LHCN-M2 (cell line): ENCODE results near the gene MAPK1. TPM values are rescaled to one million over a fixed set of nuclear protein-coding genes. Genes with fewer than 3 reads are reported as not detected.
A peak's percentile ranks its signal among the peaks of the same experiment; 100 is the strongest.
"Not testable (repeated sequence)": the region's sequence is repeated elsewhere in the genome, so short reads cannot be mapped to it uniquely, and the experiment has no call there.

Experiments used
- DNase-seq: peaks from one replicate; pipeline ENCODE4 v3.0.0-alpha.2; 2012; ENCODE audit warnings: low read depth
- polyA plus RNA-seq: library from polyadenylated mRNA; unstranded; fragments of >200 nt; gene quantifications from one replicate; pipeline ENCODE4 v1.2.1, GENCODE V29; 2012; ENCODE audit warnings: missing spikeins
- total RNA-seq: library from RNA; depleted of rRNA; stranded (reverse); fragments of >200 nt; gene quantifications from 2 replicates; pipeline ENCODE4 v1.2.3, GENCODE V29; 2014; rRNA removed

Gene MAPK1
- 65.1 and 92.5 TPM in 2 replicates for total RNA-seq
- 65.0 TPM for polyA plus RNA-seq

DNA sequence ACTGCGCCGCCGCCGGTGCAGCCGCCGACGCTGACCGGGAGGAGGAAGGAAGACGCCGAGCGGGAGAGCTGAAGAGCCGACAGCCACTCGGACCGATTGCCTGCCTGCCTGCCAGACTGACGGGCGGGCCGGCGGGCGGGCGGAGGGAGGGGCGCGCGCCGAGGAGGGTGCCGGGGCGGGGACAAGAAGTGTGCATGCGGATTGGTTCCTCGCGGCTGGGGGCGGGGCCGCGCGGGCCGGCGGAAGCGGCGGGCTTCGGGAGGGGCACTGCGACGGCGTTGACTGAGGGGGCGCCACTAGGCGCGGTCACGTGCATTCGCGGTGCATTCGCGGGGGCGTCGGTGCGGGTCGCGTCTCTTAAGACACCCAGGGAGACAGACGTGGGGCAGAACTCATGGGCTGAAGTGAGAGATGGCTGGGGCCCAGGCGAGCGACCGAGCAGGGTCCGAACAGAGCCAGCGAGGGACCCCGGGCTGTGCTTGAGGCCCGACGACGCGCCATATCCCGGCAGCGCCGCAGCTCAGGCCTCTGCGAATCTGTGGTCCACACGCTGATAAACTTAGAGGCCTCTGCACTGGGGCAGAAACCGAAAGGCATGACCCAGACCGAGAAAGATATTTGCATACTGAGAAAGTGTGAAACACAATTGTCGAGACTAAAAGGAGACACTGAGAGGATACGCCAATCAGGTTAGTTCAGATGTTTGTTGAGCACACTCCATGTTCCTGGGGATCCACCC, at the start of gene MAPK1:
Gene MAPK1 (minus strand): TSS at position 118 of the 739 bp plus-strand sequence. CDS start 205 bp downstream, outside the sequence.
- peak; percentile 83 for DNase-seq

DNA sequence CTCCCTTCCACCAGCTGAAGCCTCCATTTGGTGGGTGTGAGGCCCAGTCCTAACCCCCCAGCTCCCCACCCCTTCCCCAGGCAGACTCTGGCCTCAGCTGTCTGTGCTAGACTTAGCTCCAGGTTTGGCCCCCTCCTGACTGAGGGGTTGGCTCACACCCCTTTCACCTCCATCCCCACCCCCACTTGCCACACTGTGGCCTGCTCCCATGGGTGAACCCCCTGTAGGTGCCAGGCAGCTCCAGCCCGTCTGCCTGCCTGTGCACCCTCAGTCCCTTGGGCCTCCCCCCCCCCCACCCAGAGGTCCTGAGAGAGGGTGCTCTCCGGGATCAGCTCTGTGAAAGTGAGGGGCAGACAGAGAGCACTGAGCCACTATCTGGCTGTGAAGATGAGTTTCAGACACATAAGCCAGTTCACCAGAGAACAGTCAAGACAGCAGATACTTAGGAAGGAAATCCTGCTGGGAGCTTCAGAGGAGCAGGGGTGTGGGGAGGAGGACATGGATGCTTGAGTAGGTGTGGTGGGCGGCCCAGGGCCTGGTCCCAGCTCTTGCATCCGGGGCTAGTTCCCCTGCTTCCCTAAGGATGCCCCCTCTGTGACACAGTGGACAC, 49.0 kb upstream of the MAPK1 start:
- no peak for DNase-seq

DNA sequence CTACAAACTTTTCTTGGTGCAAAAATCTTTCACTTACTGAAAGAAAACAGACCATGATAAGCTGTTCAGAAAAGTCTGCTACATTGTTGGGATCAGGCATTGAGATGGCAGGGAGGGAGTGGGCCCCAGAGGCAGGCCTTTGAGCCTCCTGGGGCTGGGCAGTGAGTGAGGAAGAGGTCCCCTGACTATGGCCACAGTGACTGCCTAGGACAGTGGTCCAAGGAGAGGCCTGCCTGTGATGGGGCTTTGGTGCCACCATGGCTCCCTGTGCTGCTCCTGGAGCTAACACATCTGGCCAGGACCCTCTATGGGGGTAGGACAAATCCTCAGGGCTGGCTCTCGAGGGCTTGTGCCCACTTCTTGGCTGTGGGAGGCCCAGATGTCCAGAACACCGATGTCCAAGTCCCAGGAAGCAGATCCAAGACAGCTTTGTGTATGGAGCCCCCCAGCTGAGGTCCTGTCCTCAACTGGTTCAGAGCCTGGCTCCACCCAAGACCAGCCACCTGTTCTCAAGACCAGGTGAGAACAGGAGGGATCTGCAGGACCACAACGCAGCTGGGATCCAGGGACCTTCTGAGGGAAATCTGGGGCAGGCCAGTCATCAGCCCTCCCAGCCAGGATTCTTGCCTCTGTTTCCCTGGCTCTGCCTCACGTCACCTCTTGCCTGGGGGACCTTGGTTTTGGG, 48.3 kb upstream of the MAPK1 start:
- no peak for DNase-seq

DNA sequence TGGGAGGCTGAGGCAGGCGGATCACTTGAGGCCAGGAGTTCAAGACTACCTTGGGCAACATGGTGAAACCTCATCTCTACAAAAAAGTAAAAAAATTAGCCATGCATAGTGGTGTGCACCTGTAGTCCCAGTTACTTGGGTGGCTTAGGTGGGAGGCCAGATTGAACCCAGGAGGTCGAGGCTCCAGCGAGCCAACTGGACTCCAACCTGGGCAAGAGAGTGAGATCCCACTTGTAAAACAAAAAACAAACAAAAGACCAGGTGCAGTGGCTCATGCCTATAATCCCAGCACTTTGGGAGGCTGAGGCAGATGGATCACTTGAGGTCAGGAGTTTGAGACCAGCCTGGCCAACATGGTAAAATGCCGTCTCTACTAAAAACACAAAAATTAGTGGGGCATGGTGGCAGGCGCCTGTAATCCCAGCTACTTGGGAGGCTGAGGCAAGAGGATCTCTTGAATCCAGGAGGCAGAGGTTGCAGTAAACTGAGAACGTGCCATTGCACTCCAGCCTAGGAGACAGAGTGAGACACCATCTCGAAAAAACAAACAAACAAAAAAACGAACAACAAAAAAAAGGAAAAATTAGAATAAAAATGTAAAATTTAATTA, 46.7 kb upstream of the MAPK1 start:
- not testable (repeated sequence) for DNase-seq

DNA sequence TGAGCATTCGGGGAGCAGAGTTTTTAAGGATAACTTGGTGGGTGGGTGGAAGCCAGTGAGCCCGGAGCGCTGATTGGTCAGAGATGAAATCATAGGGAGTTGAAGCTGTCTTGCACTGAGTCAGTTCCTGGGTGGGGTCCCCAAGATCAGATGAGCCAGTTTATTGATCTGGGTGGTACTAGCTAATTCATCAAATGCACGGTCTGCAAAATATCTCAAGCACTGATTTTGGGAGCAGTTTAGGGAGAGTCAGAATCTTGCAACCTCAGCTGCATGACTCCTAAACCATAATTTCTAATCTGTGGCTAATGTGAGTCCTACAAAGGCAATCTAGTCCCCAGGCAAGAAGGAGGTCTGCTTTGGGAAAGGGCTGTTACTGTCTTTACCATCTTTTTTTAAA, 42.9 kb upstream of the MAPK1 start:
- not testable (repeated sequence) for DNase-seq

DNA sequence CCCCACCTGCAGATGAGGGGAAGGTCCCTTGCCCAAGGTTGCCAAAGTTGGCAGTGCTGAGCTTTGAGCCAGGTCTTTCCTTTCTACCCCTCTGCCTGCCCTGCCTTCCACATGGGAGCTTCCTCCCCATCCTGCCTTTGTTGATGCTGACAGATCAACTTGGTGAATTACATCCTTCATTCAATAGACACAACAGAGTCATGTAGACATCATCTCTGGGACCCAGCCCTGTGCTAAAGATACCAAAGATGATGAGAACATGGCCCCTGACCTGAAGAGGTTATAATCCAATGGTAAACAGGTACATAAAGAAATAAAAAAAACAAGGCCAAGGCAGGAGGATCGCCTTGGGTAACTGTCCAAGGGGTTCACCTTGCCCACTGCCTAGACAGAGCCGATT, 42.4 kb upstream of the MAPK1 start:
- DNase-seq, result no peak

DNA sequence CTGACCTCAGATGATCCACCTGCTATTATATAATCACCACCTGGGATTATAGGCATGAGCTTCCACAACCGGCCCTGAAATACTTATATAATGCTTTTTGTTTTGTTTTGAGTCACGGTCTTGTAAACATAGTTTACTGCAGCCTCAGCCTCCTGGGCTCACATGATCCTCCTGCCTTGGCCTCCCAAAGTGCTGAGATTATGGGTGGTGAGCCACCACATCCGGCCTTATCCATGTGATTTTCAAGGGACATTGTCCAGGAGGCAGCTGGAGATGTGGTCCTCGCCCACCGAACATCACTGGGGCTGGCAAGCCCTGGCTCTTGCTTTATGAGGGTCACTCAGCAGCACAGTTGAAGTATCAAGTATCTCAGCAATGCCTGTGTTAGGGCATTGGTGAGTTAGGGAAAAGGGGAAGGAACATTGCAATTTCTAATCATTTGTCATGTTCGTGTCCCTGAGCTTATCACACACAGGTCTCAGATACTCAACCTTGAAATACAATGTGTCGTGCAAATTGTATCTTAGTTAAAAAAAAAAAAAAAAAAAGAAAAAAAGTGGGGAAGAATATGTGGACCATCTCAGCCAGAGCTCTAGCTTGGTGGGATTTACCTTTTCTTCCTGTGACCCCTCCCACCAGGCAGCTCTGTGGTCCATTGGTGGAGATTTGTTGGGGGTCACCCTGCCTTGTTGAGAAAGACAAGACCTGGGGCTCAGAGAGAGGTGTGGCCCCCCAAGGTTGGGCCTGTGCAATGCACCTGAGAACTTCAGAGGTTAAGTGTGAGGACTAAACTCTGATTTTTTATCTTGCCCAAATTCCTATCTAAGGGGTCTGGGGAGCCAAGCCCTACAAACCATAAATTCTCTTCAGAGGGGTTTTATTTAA, 40.4 kb upstream of the MAPK1 start:
- DNase-seq, result no peak

DNA sequence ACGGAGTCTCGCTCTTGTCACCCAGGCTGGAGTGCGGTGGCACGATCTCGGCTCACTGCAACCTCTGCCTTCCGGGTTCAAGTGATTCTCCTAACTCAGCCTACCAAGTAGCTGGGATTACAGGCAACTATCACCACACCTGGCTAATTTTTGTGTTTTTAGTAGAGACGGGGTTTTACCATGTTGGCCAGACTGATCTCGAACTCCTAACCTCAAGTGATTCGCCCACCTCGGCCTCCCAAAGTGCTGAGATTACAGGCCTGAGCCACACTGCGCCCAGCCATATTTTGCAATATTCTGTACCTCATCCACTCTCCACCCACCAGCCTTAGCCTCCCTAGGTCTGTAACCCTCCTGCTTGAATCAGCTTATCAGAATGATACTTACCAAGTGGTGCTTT, 37.8 kb upstream of the MAPK1 start:
- DNase-seq, result not testable (repeated sequence)

DNA sequence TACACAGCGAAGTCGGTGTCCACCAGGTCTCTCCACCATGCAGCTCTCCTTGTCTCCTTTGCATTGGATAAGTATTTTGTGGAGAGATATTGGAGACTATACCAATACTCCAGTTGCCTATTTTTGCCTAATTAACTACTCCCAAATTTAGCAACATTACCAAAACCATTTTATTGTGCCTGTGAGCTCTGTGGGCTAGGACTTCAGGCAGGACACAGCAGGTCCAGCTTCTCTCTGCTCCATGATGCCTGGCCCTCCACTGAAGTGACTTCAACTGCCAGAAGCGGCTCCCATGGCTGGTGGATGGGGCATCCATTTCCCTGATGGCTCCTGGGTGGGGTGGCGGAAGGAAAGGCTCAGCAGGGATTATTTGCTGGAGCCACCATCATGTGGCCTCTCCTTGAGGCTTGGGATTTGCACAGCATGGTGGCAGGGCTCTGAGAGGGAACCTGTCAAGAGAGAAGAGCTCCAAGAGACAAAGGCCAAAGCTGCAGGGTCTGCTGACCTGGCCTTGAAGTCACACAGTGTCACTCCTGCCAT, 36.9 kb upstream of the MAPK1 start:
- DNase-seq, result no peak

DNA sequence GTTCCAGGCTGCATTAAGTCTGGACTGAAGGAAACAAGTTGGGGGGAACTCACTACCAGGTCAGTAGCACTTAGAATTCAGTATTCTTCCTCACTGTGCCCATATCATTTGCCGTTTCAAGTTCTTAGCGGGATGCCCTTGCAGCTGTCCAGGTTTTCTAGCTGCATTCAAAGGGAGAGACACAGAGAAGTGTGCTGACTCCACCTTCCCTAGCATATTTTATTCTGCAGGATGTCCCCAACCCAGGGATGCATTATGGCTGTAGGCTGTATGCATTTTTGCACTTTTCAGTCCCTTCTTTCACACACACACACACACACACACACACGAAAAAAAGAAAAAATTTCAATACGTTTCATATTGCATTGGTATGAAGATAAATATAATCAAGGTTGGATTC, 35.8 kb upstream of the MAPK1 start:
- no peak for DNase-seq

DNA sequence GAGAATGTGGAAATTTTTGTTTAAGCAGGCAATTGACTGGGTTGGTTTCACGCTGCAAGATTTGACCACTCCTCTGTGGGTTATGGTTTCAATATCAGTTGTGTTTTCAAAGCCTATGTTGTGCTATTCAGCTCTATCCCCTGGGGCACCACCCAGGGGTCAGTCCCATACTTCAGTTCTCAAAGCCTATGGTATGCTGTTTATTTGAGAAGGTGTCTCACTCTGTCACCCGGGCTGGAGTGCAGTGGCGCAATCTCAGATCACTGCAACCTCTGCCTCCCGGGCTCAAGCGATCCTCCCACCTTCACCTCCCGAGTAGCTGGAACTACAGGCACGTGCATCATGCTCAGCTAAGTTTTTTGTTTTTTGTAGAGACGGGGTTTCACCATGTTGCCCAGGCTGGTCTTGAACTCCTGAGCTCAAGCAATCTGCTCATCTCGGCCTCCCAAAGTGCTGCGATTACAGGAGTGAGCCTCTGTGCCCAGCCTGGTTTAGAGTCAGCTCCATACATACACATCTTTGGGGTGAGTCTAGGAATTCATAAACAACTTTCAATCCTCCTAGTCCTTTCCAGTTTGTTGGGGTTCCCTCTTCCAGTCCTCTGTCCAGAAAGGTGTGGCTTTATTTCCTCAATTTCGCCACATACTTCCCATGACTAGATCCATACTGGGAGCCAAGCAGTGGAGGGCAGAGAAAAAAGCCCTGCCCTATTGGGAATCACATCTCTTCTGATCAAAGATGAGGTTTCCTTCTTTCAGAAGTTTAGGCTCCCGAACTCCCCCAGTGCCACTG, 35.0 kb upstream of the MAPK1 start:
- no peak for DNase-seq

DNA sequence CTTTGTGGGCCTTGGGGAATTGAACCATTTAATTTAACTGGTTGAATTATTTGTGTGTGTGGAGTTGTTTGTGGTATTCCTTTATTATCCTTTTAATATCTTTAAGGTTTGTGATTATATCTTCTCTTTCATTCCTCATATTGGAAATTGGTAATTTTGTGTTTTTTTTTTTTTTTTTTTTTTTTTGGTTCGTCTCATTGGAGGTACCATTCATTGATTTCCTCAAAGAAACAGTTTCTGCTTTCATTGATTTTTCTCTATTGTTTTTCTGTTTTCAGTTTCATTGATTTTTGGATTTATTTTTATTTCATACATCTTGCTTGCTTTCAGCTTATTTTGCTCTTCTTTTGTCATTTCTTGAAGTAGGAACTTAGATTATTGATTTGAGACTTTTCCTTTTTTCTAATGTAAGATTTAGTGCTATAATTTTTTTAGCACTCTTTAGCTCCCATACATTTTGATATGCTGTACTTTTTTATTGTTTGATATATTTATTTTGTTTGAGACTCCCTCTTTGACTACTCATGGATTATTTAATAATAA, 31.0 kb upstream of the MAPK1 start:
- no peak for DNase-seq

DNA sequence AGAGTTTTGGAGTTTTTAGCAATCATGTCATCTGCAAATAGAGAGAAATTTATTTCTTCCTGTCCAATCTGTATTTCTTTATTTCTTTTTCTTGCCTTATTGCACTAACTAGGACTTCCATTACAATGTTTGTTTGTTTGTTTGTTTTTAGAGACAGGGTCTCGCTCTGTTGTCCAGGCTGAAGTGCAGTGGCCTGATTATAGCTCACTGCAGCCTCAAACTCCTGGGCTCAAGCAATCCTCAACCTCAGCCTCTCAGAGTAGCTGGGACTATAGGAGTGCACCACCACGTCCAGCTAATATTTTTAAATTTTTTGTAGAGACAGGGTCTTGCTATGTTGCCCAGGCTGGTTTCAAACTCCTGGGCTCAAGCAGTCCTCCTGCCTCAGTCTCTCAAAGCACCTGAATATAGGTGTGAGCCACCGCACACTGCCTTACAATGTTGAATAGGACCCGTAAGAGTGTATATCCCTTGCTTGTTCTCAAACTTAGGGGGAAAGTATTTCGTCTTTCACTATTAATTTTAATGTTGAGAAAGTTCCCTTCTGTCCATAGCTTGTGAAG, 29.6 kb upstream of the MAPK1 start:
- no peak for DNase-seq

DNA sequence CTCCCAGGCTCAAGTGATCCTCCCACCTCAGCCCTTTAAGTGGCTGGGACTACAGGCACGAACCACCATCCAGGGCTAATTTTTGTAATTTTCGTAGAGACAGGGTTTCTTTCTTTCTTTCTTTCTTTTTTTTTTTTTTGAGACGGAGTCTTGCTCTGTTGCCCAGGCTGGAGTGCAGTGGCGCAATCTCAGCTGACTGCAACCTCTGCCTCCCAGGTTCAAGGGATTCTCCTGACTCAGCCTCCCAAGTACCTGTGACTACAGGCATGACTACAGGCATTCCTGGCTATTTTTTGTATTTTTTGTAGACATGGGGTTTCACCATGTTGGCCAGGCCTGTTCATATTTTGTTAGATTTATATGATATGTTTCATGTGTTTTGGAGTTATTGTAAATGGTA, 28.8 kb upstream of the MAPK1 start:
- DNase-seq, result not testable (repeated sequence)

DNA sequence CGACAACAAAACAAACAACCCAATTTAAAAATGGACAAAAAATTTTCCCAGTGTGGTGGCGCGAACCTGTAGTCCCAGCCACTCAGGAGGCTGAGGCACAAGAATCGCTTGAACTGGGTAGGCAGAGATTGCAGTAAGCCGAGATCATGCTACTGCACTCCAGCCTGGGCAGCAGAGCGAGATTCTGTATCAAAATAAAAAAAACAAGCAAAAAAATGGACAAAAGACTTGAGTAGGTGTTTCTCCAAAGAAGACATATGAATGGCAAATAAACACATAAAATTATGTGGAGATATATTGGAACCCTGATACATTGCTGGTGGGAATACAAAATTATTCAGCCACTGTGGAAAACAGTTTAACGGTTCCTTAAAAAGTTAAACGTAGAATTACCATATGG, 27.4 kb upstream of the MAPK1 start:
- no peak for DNase-seq

DNA sequence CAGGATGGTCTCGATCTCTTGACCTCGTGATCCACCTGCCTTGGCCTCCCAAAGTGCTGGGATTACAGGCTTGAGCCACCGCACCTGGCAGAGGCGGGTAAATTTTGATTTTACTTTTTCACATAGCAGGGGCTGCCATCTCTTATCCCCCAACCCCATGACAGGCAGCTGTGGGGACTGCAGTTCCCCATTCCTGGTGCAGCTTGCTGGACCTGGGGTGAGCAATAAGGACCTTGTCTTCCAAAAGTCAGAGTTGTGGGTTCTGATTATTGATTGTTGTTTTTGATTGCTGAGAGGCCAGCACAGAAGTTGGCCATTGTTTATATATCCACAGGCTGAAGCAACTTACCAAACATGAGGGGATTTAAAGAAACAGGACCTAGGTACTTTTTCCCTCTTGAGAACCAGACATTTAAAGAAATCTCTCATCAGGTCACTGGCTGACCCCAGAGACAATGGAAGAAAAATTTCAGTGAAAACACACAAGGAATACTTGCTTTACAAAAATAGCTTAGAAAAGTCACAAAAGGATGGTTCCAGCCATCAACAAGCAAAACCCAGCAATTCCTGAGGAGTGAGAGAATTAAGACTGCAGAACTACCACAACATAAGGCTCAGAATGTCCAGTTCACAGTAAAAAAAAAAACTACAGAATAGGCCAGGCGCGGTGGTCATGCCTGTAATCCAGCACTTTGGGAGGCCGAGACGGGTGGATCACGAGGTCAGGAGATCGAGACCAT, 22.0 kb upstream of the MAPK1 start:
- no peak for DNase-seq

DNA sequence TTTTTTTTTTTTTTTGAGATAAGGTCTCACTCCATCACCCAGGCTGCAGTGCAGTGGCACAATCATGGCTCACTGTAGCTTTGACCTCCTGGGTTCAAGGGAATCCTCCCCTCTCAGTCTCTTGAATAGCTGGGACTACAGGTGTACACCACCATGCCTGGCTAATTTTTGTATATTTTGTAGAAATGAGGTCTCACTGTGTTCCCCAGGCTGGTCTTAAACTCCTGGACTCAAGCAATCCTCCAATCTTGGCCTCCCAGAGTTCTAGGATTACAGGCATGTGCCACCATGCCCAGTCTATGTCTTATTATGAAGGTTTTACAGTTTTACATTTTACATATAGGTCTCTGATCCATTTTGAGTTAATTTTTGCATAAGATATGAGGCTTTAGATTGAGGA, 20.4 kb upstream of the MAPK1 start:
- no peak for DNase-seq

DNA sequence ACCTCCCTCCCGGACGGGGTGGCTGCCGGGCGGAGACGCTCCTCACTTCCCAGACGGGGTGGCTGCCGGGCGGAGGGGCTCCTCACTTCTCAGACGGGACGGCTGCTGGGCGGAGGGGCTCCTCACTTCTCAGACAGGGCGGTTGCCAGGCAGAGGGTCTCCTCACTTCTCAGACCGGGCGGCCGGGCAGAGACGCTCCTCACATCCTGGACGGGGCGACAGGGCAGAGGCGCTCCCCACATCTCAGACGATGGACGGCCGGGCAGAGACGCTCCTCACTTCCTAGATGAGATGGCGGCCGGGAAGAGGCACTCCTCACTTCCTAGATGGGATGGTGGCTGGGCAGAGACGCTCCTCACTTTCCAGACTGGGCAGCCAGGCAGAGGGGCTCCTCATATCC, 16.5 kb upstream of the MAPK1 start:
- DNase-seq, result not testable (repeated sequence)
